Daoy (cell line): Measurements from ENCODE around the gene NOTUM. TPM values are rescaled to one million over a fixed set of nuclear protein-coding genes. Genes with fewer than 3 reads are reported as not detected.

Experiments used
- DNase-seq: peaks from one replicate; pipeline ENCODE4 v3.0.0-alpha.2; 2015; ENCODE audit warnings: low read depth
- total RNA-seq: library from RNA; depleted of rRNA; stranded (reverse); fragments of >200 nt; shearing (Covaris generic); gene quantifications from 2 replicates; pipeline ENCODE4 v1.2.3, GENCODE V29; 2014

NOTUM gene
- total RNA-seq, 1 experiment from 2014 or later = 0.11 TPM

- DNase-seq = no peak
These were observed 21.8 kb downstream of the NOTUM start for GRCh38 chr17:81939218-81939617.

DNA sequence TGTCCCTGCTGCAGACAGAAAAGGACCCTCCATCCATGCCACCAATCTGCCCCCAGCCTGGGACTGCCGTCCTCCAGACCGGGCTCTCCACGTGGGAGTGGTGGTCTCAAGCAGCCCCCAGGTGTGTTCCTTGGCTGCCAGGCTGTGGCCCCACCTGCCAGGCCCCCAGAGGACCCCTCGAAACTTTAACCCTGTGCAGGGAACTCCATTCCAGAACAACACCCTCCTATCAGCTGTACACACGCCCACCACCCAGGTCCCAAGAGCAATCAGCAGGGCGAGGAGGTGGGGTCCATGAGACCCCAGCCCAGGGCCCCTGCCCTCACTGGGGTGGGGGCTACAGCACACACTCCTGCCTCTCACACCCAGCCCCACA lies 25.3 kb downstream of the NOTUM start:
- DNase-seq = no peak

DNA sequence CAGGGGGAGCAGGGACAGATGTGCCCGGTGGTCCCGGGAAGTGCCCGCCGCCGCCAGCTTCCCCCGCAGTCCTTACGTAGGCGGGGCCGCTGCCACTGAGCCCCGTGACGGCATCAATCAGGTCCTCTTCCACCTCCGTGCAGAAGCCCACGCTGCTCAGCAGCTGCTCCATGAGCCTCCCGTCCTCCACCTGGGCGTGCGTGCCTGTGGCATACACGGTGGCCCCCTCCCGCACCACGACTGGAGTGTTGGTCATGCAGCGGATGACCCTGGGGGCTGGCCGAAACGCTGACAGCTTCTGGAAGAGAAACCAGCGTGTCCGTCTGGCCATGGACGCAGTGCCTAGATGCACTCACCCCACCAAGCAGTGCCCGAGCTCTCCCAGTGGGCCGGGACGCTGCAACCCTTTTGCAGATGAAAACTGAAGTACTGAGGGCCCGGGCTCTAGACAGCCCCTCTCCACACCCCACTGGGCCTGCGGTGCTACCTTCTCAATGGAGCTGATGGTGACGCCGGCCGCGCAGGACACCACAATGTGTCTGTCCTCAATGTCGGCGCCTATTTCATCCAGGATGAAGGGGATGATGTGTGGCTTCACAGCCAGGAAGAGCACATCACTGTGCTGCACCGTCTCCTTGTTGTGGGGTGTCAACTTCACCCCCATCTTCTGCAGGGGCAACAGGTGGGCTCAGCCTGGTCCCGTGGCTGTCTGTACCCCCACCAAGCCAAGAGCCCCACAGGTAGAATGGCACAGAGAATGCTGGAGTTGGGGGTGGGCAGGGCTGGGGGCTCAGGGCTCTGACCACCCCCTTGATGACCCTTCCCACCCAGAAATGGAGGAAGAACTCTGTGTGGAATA lies 25.9 kb downstream of the NOTUM start:
- no peak for DNase-seq

- no peak for DNase-seq
These were observed 26.8 kb downstream of the NOTUM start for GRCh38 chr17:81934098-81934757.

- DNase-seq = no peak
These were observed 27.7 kb downstream of the NOTUM start for GRCh38 chr17:81933178-81933699.

- no peak for DNase-seq
These were observed 28.5 kb downstream of the NOTUM start for GRCh38 chr17:81932333-81932983.

- DNase-seq = no peak
These were observed 29.2 kb downstream of the NOTUM start for GRCh38 chr17:81931557-81932332.

DNA sequence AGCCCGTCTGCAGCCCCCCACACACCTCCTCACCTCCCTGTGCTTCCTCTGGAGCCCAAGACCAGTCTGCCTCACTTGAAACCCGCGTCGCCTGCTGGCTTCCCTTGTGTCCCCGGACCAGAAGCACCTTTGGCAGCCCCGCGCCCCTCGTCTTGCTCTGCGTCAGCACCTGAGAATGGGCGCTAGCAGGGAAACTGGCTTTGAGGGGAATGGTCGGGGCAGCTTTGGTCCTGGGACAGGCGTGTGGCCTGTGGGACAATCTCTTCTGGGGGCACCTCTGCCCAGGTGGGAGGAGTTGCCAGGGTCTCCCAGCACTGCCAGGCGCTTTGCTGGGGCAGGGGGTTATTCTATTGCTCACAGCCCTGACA lies 29.8 kb downstream of the NOTUM start:
- DNase-seq = no peak

GRCh38 chr17:81930142-81931125 lies 30.6 kb downstream of the NOTUM start:
- no peak for DNase-seq

DNA sequence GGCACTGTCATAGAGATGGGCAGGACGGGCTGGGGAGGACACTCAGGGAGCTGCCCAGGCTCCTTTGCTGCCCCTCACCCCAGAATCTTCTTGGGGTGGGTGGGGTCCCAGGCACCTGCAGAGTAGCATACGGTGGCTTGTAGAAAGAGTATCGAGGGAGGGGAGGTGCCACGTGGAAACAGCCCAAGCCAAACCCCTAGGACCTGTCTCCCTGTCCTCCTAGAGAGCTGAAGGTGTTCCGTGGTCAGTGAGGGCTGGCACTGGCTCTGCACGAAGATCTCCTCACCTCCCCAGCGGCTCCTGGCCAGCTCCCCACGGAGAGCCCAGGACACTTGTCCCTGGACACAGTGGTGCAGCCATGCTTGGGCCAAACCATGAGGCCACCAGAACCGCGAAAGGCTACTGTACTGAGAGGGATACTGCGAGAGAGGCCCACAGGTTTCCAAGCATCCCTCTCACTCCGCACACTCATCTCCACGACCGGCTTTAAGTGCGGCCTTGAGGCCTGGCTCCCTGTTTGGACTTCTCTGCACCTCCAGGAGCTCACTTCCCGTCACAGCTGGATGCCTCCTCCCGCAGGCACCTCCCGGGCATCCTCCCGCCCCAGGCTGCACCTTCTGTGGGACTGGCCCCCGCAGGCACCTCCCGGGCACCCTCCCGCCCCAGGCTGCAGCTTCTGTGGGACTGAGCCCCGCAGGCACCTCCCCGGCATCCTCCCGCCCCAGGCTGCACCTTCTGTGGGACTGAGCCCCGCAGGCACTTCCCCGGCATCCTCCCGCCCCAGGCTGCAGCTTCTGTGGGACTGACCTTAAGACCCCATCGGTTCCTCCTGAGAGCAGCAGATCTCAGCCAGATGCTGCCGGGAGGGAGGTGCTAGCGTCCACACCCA lies 31.5 kb downstream of the NOTUM start:
- no peak for DNase-seq

DNA sequence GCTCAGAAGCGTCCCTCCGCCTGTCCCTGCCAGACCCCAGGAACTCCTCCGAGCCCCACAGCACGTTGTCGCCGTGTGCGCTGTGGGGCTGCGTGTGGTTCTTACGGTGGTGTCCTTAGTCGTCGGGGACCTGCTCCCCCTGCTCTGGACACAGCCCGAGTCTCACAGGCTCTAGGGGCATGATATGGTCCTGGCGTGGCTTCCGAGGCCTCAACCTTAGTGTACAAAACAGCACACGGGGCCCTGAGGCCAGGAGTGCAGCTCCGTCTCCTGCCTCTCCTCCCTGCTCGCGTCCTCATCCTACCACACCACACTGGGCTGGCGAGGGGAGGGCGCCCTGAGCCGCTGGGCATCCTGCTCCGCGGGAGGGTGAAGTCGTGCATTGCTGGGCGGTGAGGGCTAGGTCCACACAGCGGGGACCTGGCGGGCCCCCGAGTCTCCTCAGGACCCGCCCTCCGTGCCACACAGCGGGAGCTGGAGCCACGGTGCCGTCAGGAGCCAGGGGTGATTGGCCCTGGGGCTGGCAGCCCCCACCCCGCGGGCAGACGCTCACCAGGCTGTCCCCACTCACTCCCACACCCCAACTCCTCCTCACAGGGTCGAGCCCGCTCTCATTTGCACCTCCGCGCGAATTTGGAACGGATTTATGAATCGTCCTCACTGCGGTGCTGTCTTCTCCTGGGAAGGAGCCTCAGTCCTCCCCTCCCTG lies 32.3 kb downstream of the NOTUM start:
- no peak for DNase-seq

- peak; percentile 98 for DNase-seq
These were observed 33.1 kb downstream of the NOTUM start, which contains the start of gene MAFG for GRCh38 chr17:81927653-81928543. Gene MAFG (minus strand): TSS chr17:81927735. CDS start chr17:81923185, 4,550 bp downstream.

DNA sequence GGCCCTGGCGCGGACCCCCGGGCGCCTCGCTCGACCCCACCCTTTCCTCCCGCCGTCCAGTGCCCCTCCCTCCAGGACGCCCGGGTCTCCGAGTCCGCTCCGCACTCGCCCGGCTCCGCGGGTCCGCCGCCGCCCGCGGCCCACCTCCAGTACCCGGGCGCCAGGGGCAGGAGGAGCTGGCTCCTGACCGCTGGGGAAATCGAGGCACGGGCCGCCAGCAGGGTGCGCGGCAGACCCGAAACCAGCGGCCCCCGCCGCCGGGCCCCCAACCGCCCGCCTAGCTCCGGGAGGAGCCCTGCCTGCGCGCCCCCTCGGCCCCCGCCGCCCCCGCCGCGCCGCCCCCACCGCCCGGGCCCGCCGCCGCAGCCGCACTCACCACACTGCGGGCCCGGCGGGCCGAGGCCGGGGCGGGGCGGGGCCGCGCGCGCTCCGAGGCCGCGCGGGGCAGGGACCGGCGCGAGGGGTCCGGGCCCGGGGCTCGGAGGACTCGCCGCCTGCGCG lies 33.8 kb downstream of the NOTUM start:
- DNase-seq = no peak

DNA sequence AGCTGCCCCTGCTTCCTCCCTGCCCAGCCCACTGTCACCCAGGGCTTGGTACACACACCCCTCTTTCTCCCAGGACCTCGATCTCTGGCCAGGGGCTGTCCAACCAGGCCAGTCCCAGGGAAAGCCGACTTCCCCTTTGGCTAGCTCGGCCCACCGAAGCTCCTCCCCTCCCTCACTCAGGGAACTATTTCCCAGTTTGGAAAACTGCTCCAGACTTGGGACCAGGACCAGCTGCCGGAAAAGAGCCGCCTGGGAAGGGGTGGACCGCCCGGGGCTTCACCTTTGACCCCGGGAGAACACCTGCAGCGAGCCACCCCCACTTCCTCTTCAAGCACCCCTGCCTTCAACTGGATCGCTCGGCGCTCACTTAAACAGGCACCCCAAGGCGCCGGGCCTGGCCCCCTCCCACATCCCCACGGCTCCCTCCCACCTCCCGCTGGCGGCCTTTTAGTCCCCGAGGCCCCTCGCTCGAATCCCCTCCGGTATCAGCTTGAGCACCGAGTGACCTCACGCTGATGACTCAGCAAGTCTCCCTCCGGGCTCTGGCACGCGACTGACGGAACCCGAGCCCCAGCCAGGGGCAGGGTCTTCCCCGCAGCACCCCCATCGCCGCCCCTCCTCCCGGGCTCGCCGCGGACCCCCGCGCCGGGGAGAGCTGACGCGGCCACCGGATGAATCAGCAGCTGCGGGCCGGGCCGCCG lies 34.4 kb downstream of the NOTUM start:
- DNase-seq = peak; percentile 85

- no peak for DNase-seq
These were observed 35.0 kb downstream of the NOTUM start for GRCh38 chr17:81925860-81926450.
